Ecto neural progenitor cell (in vitro differentiated cells): ENCODE measurements around the gene FATE1.
"Not testable (repeated sequence)": the region's sequence is repeated elsewhere in the genome, so short reads cannot be mapped to it uniquely, and the experiment has no call there.

Experiments used
- DNase-seq: peaks from one replicate; pipeline ENCODE4 v3.0.0-alpha.2; 2018; ENCODE audit warnings: low spot score

Gene FATE1, protein sequence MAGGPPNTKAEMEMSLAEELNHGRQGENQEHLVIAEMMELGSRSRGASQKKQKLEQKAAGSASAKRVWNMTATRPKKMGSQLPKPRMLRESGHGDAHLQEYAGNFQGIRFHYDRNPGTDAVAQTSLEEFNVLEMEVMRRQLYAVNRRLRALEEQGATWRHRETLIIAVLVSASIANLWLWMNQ

DNA sequence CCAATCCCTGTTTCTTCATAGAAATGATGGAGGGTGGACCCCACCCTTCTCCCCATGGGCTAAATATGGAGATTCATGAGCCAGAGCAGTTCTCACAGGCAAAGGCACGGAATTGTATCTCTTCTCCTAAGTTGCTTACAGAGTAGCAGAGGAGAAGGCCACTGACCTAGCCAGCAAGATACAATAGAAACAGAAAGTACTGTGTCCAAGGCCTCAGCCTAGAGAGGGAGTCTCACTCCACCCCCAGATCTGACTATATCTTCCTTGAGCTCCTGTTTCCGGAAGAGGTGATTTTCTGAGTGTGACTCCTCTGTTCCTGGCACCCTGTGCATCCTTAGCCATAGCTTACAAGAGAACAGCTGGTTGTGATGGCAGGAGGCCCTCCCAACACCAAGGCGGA, at the start of gene FATE1:
Gene FATE1, plus strand, starts transcription at position 284 of the 400 bp plus-strand sequence. Its CDS starts 85 bp downstream, at position 369.
- DNase-seq, result no peak

DNA sequence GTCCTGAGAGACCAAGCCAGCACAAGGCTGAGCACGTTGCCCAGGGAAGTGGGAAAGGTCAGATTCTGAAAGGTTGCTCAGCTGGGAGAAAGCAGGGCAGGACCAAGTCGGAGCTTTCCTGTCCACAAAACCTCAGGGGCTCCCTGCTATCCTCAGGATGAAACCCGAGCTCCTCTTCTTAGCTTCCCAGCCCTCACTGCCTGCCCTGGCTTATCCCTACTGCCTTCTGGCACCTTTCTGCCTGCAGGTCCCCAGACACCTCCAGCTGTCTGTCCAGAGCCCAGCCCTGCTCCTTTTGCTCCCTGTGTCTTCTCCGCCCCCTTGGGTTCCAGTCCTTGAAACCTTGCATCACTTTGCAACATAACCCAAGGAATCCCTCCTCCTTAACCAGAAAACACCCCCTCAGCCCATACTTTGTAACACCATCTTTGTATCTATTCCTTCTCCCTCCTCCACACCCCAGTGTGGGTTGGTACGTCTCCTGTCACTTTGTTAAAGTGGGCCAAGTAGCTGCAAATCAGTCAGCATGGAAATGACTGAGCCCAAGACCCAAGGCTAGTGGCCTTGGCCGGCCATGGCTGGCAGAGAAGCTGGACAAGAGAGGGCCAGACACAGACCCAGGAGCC, 40.6 kb upstream of the FATE1 start:
- no peak for DNase-seq

DNA sequence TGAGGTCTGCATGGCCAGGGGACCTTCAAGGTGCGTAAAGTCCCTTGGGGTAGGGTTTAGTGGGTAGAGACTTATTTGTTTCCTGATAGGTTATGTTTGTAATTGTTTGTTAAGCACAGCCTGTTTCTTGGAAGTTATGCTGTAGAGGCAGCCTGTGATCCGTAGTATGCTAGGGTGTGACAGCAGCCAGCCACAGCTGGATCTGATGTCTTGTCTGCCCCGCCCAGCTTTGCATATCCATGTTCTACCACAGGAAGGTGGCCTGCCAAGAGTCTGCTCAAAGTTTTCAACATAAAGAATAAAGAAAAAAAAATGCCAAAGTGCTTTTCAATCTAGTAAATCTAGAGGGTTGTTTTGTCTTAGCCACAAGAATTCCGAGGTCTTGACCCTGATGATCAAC, 39.6 kb upstream of the FATE1 start:
- DNase-seq, result no peak

DNA sequence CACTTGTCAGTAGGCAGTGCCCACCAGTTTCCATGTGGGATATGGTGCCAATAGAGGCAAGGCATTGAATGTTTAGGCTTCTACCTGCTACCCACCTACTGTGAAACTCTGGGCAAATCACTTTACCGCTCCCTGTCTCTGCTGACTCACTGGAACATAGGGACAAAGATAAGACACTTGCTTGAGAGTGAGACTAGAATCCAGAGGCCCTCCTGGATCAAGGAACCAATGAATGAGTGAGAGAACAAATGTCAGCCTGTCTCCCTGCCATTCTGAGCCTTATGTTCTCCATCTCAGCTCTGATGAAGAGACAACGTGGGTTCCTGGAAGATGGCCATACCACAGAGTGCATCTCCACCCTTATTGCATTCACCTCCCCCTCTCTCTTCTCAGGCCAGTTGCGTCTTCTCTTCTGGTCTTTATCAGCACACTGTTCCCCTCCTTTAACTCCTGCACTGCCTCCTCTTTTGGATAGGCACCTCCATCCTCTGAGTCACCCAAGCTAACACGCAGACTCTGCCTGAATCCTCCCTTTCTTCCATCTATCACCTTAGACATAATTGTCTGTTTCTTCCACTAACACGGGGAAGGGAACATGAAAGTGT, 35.9 kb upstream of the FATE1 start:
- DNase-seq, result no peak

DNA sequence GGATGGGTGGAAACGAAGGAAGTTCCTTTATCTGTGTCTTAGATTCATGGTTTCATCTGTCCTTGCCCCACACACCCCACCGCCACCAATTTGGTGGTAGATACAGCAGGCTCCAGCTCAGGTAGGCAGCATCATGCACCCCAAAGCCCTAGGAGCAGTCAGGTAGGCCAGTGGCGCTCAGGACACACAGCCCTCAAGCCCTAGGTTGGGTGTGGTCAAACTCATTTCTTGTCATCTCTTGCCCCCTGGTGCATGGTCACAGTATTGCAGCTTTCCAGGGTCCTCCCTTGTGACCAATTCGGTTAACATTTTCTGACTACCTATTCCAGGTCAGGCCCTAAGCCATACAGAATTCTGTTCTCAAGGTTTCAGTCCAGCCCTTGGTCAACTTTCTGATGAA, 35.0 kb upstream of the FATE1 start:
- peak; percentile 75 for DNase-seq

DNA sequence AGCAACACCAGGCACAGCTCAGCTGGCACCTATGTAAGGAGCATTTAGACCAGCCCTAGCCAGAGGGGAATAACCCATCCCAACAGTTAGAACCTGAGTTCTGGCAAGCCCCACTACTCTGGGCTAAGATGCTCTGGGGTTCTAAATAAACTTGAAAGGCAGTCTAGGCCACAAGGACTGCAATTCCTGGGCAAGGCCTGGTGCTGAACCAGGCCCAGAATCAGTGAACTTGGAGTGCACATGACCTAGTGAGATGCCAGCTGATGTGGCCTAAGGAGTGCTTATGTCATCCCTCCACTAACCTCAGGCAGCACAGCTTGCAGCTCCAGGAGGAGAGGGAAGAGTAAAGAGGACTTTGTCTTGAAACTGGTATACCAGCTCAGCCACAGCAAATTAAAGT, 28.2 kb upstream of the FATE1 start:
- DNase-seq, result no peak

DNA sequence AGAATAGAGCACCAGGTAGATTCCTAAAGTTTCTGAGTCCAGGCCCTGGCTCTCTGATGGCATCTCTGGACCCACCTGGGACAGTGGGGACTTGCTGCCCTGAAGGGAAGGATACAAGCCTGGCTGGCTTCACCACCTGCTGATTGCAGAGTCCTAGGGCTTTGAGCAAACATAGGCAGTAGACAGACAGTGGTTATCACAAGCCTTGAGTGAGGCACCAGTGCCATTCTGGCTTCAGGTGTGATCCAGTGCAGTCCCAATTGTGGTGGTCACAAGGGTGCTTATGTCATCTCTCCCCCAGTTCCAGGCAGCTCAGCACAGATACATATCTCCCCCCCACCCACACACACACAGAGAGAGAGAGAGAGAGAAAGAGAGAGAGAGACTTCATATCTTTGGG, 27.1 kb upstream of the FATE1 start:
- DNase-seq, result no peak

DNA sequence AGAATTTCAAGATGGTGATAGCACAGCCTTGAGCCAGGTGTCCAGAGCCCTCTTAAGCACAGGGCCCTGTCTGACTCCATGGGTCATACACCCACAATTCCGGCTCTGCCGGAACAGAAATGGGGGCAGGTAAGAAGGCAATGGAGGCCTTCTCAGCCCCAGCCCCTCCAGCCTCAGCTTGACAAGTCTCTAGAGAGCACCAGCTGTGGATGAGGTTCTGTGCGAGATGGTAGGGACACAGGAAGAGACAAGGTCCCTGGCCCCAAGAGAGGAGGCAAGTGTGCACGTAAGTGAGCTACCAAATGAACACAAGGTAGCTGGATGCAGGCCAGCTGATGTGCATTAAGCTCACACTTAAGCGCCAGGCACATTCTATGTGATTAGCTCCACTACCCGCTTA, 23.0 kb upstream of the FATE1 start:
- DNase-seq, result no peak

DNA sequence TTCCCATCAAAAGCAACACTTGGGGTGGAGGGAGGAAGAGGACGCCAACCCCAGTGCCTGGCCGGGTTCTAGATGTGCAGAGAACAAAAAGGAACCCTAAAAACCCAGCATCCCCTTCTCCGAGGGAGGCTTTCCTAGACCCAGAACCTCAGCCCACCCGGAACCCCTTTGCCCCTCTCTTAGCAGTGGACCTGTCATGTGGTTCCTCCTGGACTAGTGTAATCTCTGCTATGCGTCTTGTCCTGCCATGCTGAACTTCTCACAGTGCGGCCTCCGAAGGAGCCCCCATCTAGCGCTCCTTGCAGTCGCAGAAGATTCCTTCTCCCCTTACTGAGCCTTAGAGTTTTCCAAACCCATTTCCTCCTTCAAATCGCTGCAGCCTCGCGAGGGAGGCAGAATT, 21.7 kb upstream of the FATE1 start:
- no peak for DNase-seq

DNA sequence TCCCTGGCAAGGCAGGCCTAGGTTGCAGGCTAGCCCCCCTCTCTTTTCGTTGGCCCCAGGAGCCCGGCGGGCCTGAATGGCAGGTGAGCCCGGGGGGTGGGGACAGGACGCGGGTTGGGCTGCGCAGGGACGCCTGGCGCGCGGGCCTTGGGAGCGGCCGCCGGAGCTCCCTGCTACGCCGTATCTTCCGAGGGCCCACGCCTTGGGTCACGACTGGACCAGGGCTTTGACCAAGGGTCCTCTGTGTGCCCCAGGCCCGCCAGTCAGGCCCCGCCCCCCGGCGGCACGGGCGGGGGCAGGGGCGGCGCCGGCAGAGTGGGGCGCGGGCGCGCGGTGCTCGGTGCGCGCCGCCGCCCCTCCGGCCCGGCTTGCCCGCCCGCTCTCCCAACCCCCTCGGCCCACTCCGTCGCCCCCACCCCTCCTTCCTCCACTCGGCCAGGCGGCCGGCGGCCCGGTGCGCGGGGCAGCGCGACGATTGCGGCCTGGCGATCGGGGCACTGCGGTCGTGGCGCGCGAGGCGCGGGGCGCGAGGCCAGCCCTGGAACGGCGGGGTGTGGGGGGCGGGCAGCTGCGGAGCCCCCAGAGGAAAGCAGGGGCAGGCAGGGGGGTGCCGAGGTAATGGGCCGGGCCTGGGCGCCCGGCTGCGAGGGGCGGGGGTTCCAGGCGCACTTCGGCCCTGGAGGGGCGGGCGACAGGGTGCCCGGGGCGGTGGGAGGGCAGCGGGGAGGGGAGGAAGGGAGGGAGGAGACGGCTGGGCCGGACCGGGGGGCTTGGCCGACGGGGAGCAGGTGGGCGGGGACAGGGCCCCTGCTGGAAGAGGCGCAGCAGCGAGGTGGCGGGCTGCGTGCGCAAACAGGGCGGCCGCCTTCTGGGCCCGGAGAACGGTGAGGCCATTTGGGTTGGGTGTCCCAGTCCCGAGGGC, 20.9 kb upstream of the FATE1 start, which contains the start of gene PRRG3:
Gene PRRG3, plus strand, starts transcription at position 798 of the 922 bp plus-strand sequence. CDS start 3,357 bp downstream, outside the sequence.
- peak; percentile 55 for DNase-seq

DNA sequence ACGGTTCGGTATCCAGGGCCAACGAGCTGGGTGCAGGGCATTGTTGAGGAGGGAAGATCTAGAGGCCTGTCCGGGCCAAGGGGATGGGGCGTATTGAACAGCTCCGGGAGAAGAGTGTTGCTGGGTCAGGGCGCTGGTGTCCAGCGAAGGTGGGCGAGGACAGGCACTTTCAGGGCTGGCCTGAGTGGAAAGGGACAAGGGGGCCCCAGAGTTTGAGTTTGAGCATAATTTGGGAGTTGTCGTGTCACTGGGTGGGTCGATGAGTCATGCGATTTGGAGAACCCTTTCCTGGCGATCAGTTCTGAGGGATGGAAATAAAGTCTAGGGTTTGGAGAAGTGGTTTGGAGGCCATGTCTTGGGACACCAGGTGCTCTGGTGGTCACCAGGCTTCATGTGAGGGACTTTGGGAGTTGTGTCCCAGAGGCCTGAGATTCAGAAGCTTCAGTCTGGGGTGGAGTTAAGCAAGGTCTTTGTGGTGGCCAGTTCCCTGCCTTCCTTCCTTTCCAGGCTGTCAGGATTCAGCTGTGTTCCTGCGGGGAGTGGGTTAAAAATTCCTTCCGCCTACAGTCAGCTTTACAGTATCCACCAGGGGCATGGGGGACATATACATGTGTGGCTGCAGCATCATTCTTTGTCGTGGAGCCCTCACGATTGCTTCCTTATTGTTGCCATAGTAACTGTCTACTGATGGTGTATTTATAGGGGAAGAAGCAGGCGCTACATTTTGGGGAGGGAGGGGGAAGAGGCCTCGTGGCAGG, 20.1 kb upstream of the FATE1 start:
- DNase-seq, result no peak

DNA sequence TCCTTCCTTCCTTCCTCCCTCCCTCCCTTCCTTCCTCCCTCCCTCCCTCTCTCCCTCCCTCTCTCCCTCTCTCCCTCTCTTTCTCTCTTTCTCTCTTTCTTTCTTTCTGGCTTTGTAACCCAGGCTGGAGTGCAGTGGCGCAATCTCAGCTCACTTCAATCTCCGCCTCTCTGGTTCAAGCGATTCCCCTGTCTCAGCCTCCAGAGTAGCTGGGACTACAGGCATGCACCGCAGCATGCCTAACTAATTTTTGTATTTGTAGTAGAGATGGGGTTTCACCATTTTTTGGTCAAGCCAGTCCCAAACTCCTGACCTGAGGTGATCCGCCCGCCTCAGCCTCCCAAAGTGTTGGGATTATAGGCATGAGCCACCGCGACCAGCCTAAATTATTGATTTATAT, 18.8 kb upstream of the FATE1 start:
- not testable (repeated sequence) for DNase-seq

DNA sequence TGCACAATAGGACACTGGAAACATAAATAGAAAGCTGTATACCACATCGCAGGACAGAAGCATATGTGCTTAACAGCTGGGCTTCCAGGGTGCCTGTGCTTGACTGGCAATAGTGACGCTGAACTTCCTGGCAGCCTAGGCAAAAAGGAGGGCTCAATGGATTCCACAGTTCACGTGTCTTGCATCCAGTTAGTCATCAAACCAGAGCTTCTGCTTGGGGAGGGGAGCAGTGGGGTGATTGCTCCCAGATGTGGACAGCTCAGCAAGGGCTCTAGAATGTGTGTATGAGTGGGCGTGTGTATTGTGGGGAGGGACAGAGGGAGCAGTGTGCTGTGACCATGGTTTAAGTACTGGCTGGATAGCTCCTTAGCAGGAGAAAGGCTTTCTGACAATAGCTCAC, 18.3 kb upstream of the FATE1 start:
- no peak for DNase-seq

DNA sequence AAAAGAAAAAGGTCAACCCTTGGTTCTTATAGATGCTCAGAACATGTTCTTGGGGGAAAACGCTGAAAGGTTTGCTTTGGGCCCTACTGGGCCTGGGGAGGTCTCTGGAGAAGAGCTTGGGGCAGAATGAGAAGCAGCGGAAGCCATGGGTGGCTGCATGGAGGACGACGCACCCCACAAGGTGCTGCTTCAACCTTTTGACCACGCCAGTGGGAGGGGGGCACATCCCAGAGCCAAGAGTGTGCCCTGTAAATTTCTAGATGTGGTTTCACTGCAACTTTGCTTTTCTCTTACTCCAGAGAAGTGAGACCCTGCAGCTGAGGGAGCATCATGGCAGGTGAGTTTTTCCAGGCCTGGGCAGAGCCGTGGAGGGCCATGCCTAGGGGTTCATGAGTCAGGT, 17.4 kb upstream of the FATE1 start:
- no peak for DNase-seq

DNA sequence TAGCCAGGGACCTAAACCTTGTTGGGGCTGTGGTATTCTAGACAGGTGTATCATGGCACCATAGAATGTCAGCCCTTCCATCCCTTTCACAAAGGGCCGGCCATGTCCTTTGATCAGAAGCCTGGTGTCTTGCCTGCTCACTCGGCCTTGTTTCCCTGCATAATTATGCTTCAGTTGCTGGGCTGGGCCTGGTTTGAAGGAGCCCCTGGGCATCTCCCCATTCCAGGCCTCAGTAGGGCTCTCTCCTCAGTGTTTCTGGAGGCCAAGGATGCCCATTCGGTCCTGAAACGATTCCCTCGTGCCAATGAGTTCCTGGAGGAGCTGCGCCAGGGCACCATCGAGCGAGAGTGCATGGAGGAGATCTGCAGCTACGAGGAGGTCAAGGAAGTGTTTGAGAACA, 16.1 kb upstream of the FATE1 start:
- DNase-seq, result no peak

DNA sequence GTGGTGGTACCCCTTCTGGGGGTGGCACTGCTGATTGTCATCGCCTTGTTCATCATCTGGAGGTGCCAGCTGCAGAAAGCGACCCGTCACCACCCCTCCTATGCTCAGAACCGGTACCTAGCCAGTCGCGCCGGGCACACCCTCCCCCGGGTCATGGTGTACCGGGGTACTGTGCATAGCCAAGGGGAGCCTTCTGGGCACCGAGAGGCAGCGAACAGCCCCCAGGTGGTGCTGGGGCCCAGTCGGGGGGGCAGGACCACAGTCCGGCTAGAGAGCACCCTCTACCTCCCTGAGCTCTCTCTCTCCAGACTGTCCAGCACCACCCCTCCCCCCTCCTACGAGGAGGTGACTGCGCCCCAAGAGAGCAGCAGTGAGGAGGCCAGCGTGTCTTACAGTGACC, 15.3 kb upstream of the FATE1 start:
- DNase-seq, result no peak

DNA sequence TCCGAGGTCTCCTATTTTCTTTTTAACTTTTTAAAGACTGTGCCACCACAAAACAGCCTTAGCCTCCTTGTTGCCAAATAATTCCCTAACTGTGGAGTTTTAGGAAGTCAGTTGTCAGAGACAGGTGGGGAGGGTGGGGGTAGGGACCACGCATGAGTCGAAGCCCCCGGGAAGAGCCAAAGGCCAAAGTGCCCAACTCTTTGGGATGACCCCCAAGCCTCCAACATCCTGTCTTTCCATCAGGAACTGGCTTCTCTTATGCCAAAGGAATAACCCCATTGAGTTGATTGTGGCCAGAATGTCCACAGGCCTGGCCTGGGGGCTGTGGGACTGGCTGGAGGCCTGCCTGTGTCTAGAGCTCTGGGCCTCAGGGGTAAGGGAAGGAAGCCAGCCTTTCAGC, 14.8 kb upstream of the FATE1 start:
- no peak for DNase-seq

DNA sequence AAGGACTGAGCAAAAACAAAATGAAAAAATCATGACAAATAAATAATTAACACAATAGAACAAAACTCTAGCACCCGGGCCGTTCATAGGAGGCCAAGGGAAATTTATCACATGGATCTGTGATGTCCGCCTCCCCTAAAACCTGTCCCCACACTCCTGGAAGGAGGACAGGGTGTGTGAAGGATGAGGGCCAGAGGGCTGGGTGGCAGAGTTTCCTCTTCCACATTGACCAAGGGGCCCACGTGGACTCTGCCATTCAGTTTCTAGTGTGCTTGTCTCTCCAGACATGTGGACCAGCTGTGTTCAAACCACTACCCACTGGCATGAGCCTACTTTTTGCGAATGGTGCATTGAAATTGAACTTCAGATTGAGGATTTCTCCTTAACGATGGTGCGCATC, 14.3 kb upstream of the FATE1 start:
- DNase-seq, result no peak

DNA sequence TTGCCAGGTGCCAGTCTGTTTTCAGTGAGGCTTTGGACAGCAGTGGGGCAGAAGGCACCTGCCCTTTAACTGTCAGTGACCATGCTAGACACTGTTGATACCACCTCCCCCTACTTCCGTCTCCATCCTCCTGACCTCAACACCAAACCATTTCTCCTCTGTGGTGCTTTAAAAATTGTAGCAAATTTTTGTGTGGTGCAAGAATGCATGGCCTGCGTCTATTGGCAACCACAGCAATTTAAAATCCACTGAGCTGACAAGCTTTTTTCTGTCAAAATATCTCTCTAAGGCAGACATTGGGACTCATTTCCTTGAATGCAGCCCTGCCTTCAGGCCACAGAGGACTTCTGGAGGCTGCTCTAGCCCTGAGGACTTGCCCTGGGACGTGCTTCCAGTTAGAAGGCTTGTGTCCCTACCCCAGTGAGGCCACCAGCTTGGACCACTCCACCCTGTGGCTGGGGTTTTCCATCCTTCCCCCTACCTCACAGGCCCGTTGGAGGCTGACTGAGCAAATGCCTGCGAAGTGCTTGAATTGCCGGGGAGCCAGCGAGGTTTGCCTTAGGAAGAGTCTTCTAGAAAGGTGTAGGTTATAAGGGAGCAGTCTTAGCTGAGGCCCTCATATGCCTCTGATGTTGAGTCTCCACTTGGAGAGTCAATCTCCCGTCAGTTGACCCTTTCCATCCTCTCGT, 13.7 kb upstream of the FATE1 start:
- no peak for DNase-seq

DNA sequence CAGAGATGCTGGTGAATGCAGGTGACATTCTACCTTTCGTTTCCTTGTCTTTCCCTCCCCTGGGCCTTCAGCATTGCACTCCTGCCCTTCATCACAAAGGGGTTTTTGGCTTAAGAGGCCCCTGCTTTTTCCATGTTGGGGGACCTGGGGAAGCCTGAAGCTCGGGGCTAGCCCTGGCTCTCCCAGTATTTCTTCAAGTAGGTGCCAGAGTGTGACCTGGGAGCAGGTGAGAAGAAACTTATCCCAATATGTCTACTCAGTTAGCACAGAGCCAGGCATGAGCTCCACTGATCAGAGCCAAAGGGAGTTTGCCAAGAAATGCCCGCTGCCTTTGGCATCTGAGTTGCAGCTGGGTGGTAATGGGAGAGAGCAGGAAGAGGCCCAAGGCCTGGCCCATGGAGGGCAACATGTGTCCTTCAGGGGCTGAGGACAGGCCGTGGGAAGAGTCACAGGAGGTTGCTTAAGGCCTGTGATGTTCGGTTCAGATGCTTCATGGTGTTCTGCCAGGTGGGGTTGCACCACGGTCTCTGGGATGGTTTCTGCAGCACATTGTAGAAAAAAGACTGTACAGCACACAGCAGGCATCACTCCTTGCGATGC, 13.0 kb upstream of the FATE1 start:
- no peak for DNase-seq

DNA sequence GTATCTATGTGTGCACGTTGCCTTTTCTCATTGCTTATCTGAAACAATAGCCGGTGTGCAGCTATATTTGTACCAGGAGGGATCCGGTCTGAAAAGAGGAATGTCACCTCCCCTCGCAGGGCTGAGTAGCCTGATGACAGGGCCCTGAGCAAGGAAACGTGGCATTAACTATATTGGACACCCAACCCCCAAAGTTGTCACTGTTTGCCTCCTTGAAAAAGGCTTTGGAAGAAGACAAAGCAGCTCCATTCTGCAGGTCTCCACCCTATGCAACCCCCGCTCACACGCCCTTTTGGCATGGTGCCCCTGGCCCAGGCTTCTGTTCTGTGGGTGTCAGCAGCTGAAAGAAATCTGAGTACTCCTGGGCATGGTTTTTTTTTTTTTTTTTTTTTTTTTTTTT, 12.3 kb upstream of the FATE1 start:
- DNase-seq, result no peak
